Stomach (tissue), 9 donors: ENCODE results near the gene RGS11. TPM values are rescaled to one million over a fixed set of nuclear protein-coding genes. Genes with fewer than 3 reads are reported as not detected.
A peak's percentile ranks its signal among the peaks of the same experiment; 100 is the strongest.

Source experiments
- DNase-seq, 2 donors: peaks; one replicate each; pipeline versions ENCODE4 v3.0.0 to v3.0.0-alpha.2; 2013 to 2019
- H3K27ac ChIP-seq, 5 donors: fragments of 200-600 bp in 4 of 5; sonication (generic) in 4 of 5; one replicate each; pipeline ENCODE4 v1.5.1; 2013 to 2019; ENCODE audit warnings: mild to moderate bottlenecking in 1 of 5, moderate library complexity in 1 of 5
- H3K27me3 ChIP-seq, 3 donors: fragments of 200-600 bp; sonication (generic); one replicate each; pipeline ENCODE4 v1.5.1; 2017 to 2019; ENCODE audit warnings: mixed run types in 1 of 3
- H3K36me3 ChIP-seq, 4 donors: fragments of 200-600 bp; sonication (generic); 1 replicate in 3 of 4; 2 replicates in 1 of 4; pipeline ENCODE4 v1.5.1; 2016 to 2019
- H3K4me1 ChIP-seq, 4 donors: fragments of 200-600 bp; sonication (generic); one replicate each; pipeline ENCODE4 v1.5.1; 2016 to 2019
- H3K4me3 ChIP-seq, 4 donors: fragments of 200-600 bp; sonication (generic) in 3 of 4; one replicate each; pipeline ENCODE4 v1.5.1; 2016 to 2019; ENCODE audit warnings: mild to moderate bottlenecking in 1 of 4
- H3K9me3 ChIP-seq, 4 donors: fragments of 200-600 bp; sonication (generic); one replicate each; pipeline ENCODE4 v1.5.1; 2016 to 2019
- CTCF ChIP-seq, 7 experiments: fragments of 450-650 bp in 4 of 7; fragments of 200-600 bp in 3 of 7; sonication (generic) in 3 of 7; IDR thresholded peaks; one replicate each; pipeline ENCODE4 v1.5.1; 2016 to 2019; ENCODE audit warnings: antibody characterized with exemption in 7 of 7, control low read depth in 2 of 7, mild to moderate bottlenecking in 1 of 7
- EP300 ChIP-seq: sonication (generic); formaldehyde crosslinking; IDR thresholded peaks from one replicate; pipeline ENCODE4 v1.6.1; 2017; ENCODE audit warnings: antibody characterized with exemption
- POLR2A ChIP-seq, 4 donors: fragments of 450-650 bp; IDR thresholded peaks; one replicate each; pipeline ENCODE4 v1.6.1; 2016; ENCODE audit warnings: antibody characterized with exemption in 4 of 4, control low read depth in 2 of 4, mild to moderate bottlenecking in 1 of 4, moderate library complexity in 1 of 4
- POLR2AphosphoS5 ChIP-seq, 3 donors: sonication (generic); formaldehyde crosslinking; IDR thresholded peaks; one replicate each; pipeline ENCODE4 v1.6.1; 2016; ENCODE audit warnings: antibody characterized with exemption in 3 of 3
- WGBS, 5 donors: extraction: QIAGEN DNeasy Blood & Tissue Kit in 3 of 5; methylation state at CpG; one replicate each; pipeline versions ENCODE4 v1.1.5 to v1.1.7; 2013 to 2018; 5-methylcytosine and 5-hydroxymethylcytosine counted together
- intact Hi-C: fragments of 100-400 bp; cut with DNase I; formaldehyde crosslinking; loops from one replicate; pipeline ENCODE4 v1.15.1; 2023; ENCODE audit warnings: low total_unique reads
- polyA plus RNA-seq, 3 donors: library from polyadenylated mRNA; stranded (reverse); fragments of 200-250 nt; gene quantifications; one replicate each; pipeline ENCODE4 v1.2.3, GENCODE V29; 2013
- total RNA-seq, 5 donors: library from RNA; depleted of rRNA; stranded (reverse); fragments of >200 nt; gene quantifications; one replicate each; pipeline versions ENCODE4 v1.1.0 to v1.2.3, GENCODE V29; 2014 to 2016
- donor health status: healthy with polysubstance abuse.
- donor health status: Bipolar disorder and iron deficiency.
- donor health status: healthy.

Gene RGS11
- total and polyA plus RNA-seq, 8 donors: 2.6 to 26.3 (median 9.6) TPM

GRCh38 chr16:265711-266110, 10.0 kb downstream of the RGS11 start:
- no peak overlapping the region for H3K4me3 ChIP-seq
- no peaks in the 10 kb centered on the region for H3K27me3 ChIP-seq
- H3K9me3 ChIP-seq: no peaks in the 10 kb centered on the region
- intact Hi-C loops: no loop called here
- DNase-seq: peak; percentile 37 to 49
- H3K27ac ChIP-seq: peak overlapping the region in 2 of 5 donors; percentile 7 to 14
- peaks cover 0 to 19% (median 15%) of the 10 kb centered on the region in 4 donors for H3K4me1 ChIP-seq
- WGBS, 5 donors: 26 to 75% (median 48%) methylated on average over 7 to 12 of the region's 12 CpGs
- TF ChIP-seq POLR2AphosphoS5 (IDR thresholded peaks at IDR 0.05) (no peak), POLR2A (IDR thresholded peaks at IDR 0.05) (no peak), EP300 (no peak), CTCF (IDR thresholded peaks at IDR 0.05) (no peak)
- peaks cover 35 to 52% (median 51%) of the 10 kb centered on the region in 4 donors for H3K36me3 ChIP-seq

- H3K4me3 ChIP-seq: no peak overlapping the region
- peaks cover 0 to 19% (median 15%) of the 10 kb centered on the region in 4 donors for H3K4me1 ChIP-seq
- no peaks in the 10 kb centered on the region for H3K9me3 ChIP-seq
- peaks cover 42 to 58% (median 58%) of the 10 kb centered on the region in 4 donors for H3K36me3 ChIP-seq
- intact Hi-C loops: no loop called here
- H3K27ac ChIP-seq: no peak overlapping the region
- no peaks in the 10 kb centered on the region for H3K27me3 ChIP-seq
- peak in 1 of 2 donors; percentile 1 for DNase-seq
- 91 to 95% (median 92%) methylated on average over 9 to 14 of the region's 14 CpGs for WGBS, 5 donors
- no peak for TF ChIP-seq POLR2AphosphoS5 (IDR thresholded peaks at IDR 0.05)
- TF ChIP-seq EP300: no peak
- TF ChIP-seq POLR2A (IDR thresholded peaks at IDR 0.05): no peak
- no peak for TF ChIP-seq CTCF (IDR thresholded peaks at IDR 0.05)
Observed at GRCh38 chr16:265002-265529, 10.7 kb downstream of the RGS11 start.

- peaks cover 48 to 64% (median 63%) of the 10 kb centered on the region in 4 donors for H3K36me3 ChIP-seq
- no peaks in the 10 kb centered on the region for H3K27me3 ChIP-seq
- H3K4me1 ChIP-seq: peaks cover 0 to 19% (median 15%) of the 10 kb centered on the region in 4 donors
- DNase-seq: no peak
- 69 to 92% (median 91%) methylated on average over 3 to 23 of the region's 23 CpGs for WGBS, 5 donors
- no peaks in the 10 kb centered on the region for H3K9me3 ChIP-seq
- no peak overlapping the region for H3K4me3 ChIP-seq
- TF ChIP-seq POLR2AphosphoS5 (IDR thresholded peaks at IDR 0.05) (no peak), CTCF (IDR thresholded peaks at IDR 0.05) (no peak), POLR2A (IDR thresholded peaks at IDR 0.05) (no peak), EP300 (no peak)
- H3K27ac ChIP-seq: no peak overlapping the region
- intact Hi-C loops: no loop called here
Observed at GRCh38 chr16:264440-264951, 11.2 kb downstream of the RGS11 start.

- Histone ChIP-seq H3K36me3 (peaks cover 48 to 70% (median 68%) of the 10 kb centered on the region in 4 donors), H3K9me3 (no peaks in the 10 kb centered on the region), H3K27ac (no peak overlapping the region), H3K4me3 (no peak overlapping the region), H3K27me3 (no peaks in the 10 kb centered on the region), H3K4me1 (peaks cover 0 to 19% (median 15%) of the 10 kb centered on the region in 4 donors)
- intact Hi-C loops: no loop called here
- WGBS, 5 donors: 90 to 93% (median 91%) methylated on average over 6 to 17 of the region's 17 CpGs
- DNase-seq: no peak
- TF ChIP-seq POLR2A (IDR thresholded peaks at IDR 0.05): no peak
- TF ChIP-seq EP300: no peak
- no peak for TF ChIP-seq POLR2AphosphoS5 (IDR thresholded peaks at IDR 0.05)
- TF ChIP-seq CTCF (IDR thresholded peaks at IDR 0.05): no peak
Observed at GRCh38 chr16:263944-264343, 11.8 kb downstream of the RGS11 start.
